Right lobe of liver (tissue), 4 donors: ENCODE results near the gene CTPS2.

Experiments used
- POLR2A ChIP-seq: fragments of 450-650 bp; IDR thresholded peaks from one replicate; pipeline ENCODE4 v1.6.1; 2017; ENCODE audit warnings: antibody characterized with exemption, mild to moderate bottlenecking
- TF ChIP-seq, protein P1 (sequence below), 4 donors: fragments of 200-600 bp in 3 of 4; fragments of 450-650 bp in 1 of 4; IDR thresholded peaks; one replicate each; pipeline versions ENCODE4 v1.5.1 to v1.8.0; 2016 to 2022; ENCODE audit warnings: antibody characterized with exemption in 4 of 4, mild to moderate bottlenecking in 2 of 4
- donor health status: DM: no; HTN: no; CAD: no.
- donor health status: DM: no; HTN: no; CAD: no.
- donor health status: DM: no; HTN: yes; CAD: no.

DNA sequence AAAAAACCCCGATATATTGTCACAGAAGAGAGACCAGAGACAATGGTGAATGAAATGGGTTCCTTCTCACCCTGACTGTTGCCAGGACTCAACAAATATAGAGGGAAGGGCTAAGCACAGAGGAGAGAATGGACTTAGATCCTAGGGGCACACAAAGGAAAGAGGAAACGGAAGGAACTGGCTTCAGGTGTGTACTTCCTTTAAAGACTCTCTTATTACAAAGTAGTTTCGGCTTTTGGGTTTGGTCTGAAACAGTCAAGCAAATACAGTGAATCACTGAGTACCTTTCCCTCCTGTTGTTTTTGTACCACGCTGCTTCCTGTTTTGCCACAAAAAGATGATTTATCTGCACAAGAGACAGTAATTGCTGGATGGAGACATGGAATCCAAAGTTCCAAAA lies 108.6 kb downstream of the CTPS2 start:
- no peak for TF ChIP-seq POLR2A
- TF ChIP-seq, protein P1, sequence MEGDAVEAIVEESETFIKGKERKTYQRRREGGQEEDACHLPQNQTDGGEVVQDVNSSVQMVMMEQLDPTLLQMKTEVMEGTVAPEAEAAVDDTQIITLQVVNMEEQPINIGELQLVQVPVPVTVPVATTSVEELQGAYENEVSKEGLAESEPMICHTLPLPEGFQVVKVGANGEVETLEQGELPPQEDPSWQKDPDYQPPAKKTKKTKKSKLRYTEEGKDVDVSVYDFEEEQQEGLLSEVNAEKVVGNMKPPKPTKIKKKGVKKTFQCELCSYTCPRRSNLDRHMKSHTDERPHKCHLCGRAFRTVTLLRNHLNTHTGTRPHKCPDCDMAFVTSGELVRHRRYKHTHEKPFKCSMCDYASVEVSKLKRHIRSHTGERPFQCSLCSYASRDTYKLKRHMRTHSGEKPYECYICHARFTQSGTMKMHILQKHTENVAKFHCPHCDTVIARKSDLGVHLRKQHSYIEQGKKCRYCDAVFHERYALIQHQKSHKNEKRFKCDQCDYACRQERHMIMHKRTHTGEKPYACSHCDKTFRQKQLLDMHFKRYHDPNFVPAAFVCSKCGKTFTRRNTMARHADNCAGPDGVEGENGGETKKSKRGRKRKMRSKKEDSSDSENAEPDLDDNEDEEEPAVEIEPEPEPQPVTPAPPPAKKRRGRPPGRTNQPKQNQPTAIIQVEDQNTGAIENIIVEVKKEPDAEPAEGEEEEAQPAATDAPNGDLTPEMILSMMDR (IDR thresholded peaks at IDR 0.05), result no peak
